GM18517 (cell line): Measurements from ENCODE around the gene OR5AK2.
"Not testable (repeated sequence)": the region's sequence is repeated elsewhere in the genome, so short reads cannot be mapped to it uniquely, and the experiment has no call there.

Experiments used
- ATAC-seq: cut with Tn5 transposase; IDR thresholded peaks from one replicate; pipeline ENCODE4 v1.9.1; 2021; ENCODE audit warnings: mild to moderate bottlenecking, moderate library complexity; ENCODE audit not compliant: unreplicated experiment

The OR5AK2 gene

GRCh38 chr11:56988614-56989013, at the start of gene OR5AK2:
Gene OR5AK2 (plus strand): TSS chr11:56988914. CDS start chr11:56988914, 0 bp downstream.
- ATAC-seq, result no peak

- ATAC-seq, result not testable (repeated sequence)
These were observed 43.2 kb upstream of the OR5AK2 start for GRCh38 chr11:56945526-56945925.

- ATAC-seq, result no peak
These were observed 39.7 kb upstream of the OR5AK2 start for GRCh38 chr11:56948991-56949515.

GRCh38 chr11:56950510-56950909, 38.2 kb upstream of the OR5AK2 start:
- ATAC-seq, result no peak

- ATAC-seq, result not testable (repeated sequence)
These were observed 34.8 kb upstream of the OR5AK2 start for GRCh38 chr11:56953907-56954306.

GRCh38 chr11:56961609-56962008, 27.1 kb upstream of the OR5AK2 start:
- no peak for ATAC-seq

- no peak for ATAC-seq
These were observed 21.0 kb upstream of the OR5AK2 start for GRCh38 chr11:56967726-56968125.

- ATAC-seq, result no peak
These were observed 20.2 kb upstream of the OR5AK2 start for GRCh38 chr11:56968524-56968923.

GRCh38 chr11:56977314-56977713, 11.4 kb upstream of the OR5AK2 start:
- ATAC-seq, result no peak

GRCh38 chr11:56990702-56991101, 2.0 kb downstream of the OR5AK2 start:
- no peak for ATAC-seq

GRCh38 chr11:56994532-56994931, 5.8 kb downstream of the OR5AK2 start:
- ATAC-seq, result no peak

- no peak for ATAC-seq
These were observed 13.1 kb downstream of the OR5AK2 start for GRCh38 chr11:57001674-57002401.

- ATAC-seq, result no peak
These were observed 19.7 kb downstream of the OR5AK2 start for GRCh38 chr11:57008373-57008772.

- no peak for ATAC-seq
These were observed 27.0 kb downstream of the OR5AK2 start for GRCh38 chr11:57015679-57016078.

GRCh38 chr11:57031556-57031955, 42.8 kb downstream of the OR5AK2 start:
- ATAC-seq, result no peak
